IMR-90 (cell line): ENCODE data around the gene FAM110A. TPM values are rescaled to one million over a fixed set of nuclear protein-coding genes. Genes with fewer than 3 reads are reported as not detected.

Experiments used
- ATAC-seq: fragments of 200-7000 bp; cut with Tn5 transposase; 2 replicates; pipeline ENCODE4 v1.9.1; 2020; ENCODE audit warnings: low read depth, mild to moderate bottlenecking, moderate library complexity
- BruUV-seq: library from RNA; stranded (reverse); fragments of 400-500 nt; replicated peaks from 2 replicates; lab custom pipeline; 2021; lab: Mats Ljungman, UMichigan
- CTCF ChIA-PET: fragments of 300-600 bp; formaldehyde crosslinking; extraction: SDS; loops from one replicate; lab custom pipeline; 2021; ENCODE audit warnings: antibody characterized with exemption; lab: Yijun Ruan, JAX
- POLR2A ChIA-PET: fragments of 300-600 bp; sonication (Branson Sonifier 250); formaldehyde crosslinking; loops from one replicate; lab custom pipeline; 2022; ENCODE audit warnings: antibody characterized with exemption; ENCODE audit not compliant: unreplicated experiment; lab: Charles Lee
- DNase-seq: peaks from one replicate; pipeline ENCODE4 v3.0.0; 2013
- H2AFZ ChIP-seq: replicated peaks from 2 replicates; pipeline ENCODE3; 2013; ENCODE audit warnings: low read length, mild to moderate bottlenecking; ENCODE audit not compliant: poor library complexity
- H2AK5ac ChIP-seq: 2 replicates; pipeline ENCODE4 v1.6.1; 2013; ENCODE audit warnings: low read depth, low read length, inconsistent platforms
- H2AK9ac ChIP-seq: replicated peaks from 2 replicates; pipeline ENCODE3; 2013; ENCODE audit warnings: mild to moderate bottlenecking, low read depth, low read length, moderate library complexity; ENCODE audit not compliant: poor library complexity
- H2BK120ac ChIP-seq: 2 replicates; pipeline ENCODE4 v1.6.1; 2013; ENCODE audit warnings: low read depth, low read length, inconsistent platforms
- H2BK15ac ChIP-seq: 3 replicates; pipeline ENCODE4 v1.6.1; 2013; ENCODE audit warnings: low read depth, low read length, inconsistent platforms
- H2BK20ac ChIP-seq: 2 replicates; pipeline ENCODE4 v1.6.1; 2013; ENCODE audit warnings: low read depth, mild to moderate bottlenecking, inconsistent platforms, low read length, moderate library complexity
- H2BK5ac ChIP-seq: 2 replicates; pipeline ENCODE4 v1.6.1; 2013; ENCODE audit warnings: mild to moderate bottlenecking, low read depth, low read length, inconsistent platforms; ENCODE audit not compliant: poor library complexity, severe bottlenecking
- H3K14ac ChIP-seq: replicated peaks from 2 replicates; pipeline ENCODE4 v1.6.1; 2013; ENCODE audit warnings: low read depth, low read length, inconsistent platforms
- H3K18ac ChIP-seq: 2 replicates; pipeline ENCODE4 v1.6.1; 2013; ENCODE audit warnings: low read depth, low read length, control low read depth
- H3K23ac ChIP-seq: 2 replicates; pipeline ENCODE4 v1.6.1; 2013; ENCODE audit warnings: low read depth, low read length, inconsistent platforms
- H3K27ac ChIP-seq: 2 replicates; pipeline ENCODE4 v1.5.1; 2013; ENCODE audit warnings: mild to moderate bottlenecking, control low read depth, low read length; ENCODE audit not compliant: insufficient read depth
- H3K27me3 ChIP-seq: 2 replicates; pipeline ENCODE4 v1.6.1; 2013; ENCODE audit warnings: low read length; ENCODE audit not compliant: control insufficient read depth, insufficient read depth
- H3K36me3 ChIP-seq: 2 replicates; pipeline ENCODE4 v1.6.1; 2013; ENCODE audit warnings: low read length, mixed read lengths; ENCODE audit not compliant: control insufficient read depth, insufficient read depth
- H3K4ac ChIP-seq: 2 replicates; pipeline ENCODE4 v1.6.1; 2013; ENCODE audit warnings: low read depth, low read length, inconsistent platforms
- H3K4me1 ChIP-seq: 2 replicates; pipeline ENCODE4 v1.6.1; 2013; ENCODE audit warnings: low read length, mixed read lengths; ENCODE audit not compliant: control insufficient read depth, insufficient read depth
- H3K4me2 ChIP-seq: 2 replicates; pipeline ENCODE4 v1.6.1; 2013; ENCODE audit warnings: low read depth, mild to moderate bottlenecking, control low read depth, low read length, moderate library complexity
- H3K4me3 ChIP-seq: 2 replicates; pipeline ENCODE4 v1.5.1; 2013; ENCODE audit warnings: low read depth, mild to moderate bottlenecking, control low read depth, low read length, moderate library complexity; ENCODE audit not compliant: insufficient read depth
- H3K56ac ChIP-seq: 2 replicates; pipeline ENCODE4 v1.6.1; 2013; ENCODE audit warnings: low read length, inconsistent platforms; ENCODE audit not compliant: insufficient read depth; ENCODE audit errors: extremely low read depth
- H3K79me1 ChIP-seq, 2 experiments: 2 replicates each; pipeline ENCODE4 v1.6.1; 2013; ENCODE audit warnings: low read length in 2 of 2, inconsistent platforms in 1 of 2, low read depth in 1 of 2
- H3K9ac ChIP-seq: 2 replicates; pipeline ENCODE4 v1.6.1; 2013; ENCODE audit warnings: low read depth, low read length, control low read depth
- H3K9me1 ChIP-seq: 2 replicates; pipeline ENCODE4 v1.6.1; 2013; ENCODE audit warnings: low read length, inconsistent platforms; ENCODE audit not compliant: insufficient read depth
- H3K9me3 ChIP-seq: 2 replicates; pipeline ENCODE4 v1.6.1; 2013; ENCODE audit warnings: low read length; ENCODE audit not compliant: control insufficient read depth, insufficient read depth
- H4K20me1 ChIP-seq: 2 replicates; pipeline ENCODE4 v1.6.1; 2013; ENCODE audit warnings: low read length, inconsistent platforms; ENCODE audit not compliant: insufficient read depth
- H4K5ac ChIP-seq: 2 replicates; pipeline ENCODE4 v1.6.1; 2013; ENCODE audit warnings: mild to moderate bottlenecking, low read depth, low read length, control low read depth
- H4K8ac ChIP-seq, 2 experiments: 2 replicates each; pipeline ENCODE4 v1.6.1; 2013; ENCODE audit warnings: low read depth in 2 of 2, low read length in 2 of 2, control low read depth in 1 of 2, inconsistent platforms in 1 of 2
- H4K91ac ChIP-seq: 2 replicates; pipeline ENCODE4 v1.6.1; 2013; ENCODE audit warnings: low read depth, low read length, inconsistent platforms; ENCODE audit not compliant: insufficient read depth
- FOS ChIP-seq: fragments of 150-350 bp; IDR thresholded peaks from 2 replicates; pipeline ENCODE4 v1.6.1; 2016; ENCODE audit warnings: low read depth, low read length
- NFE2L2 ChIP-seq: fragments of 150-350 bp; IDR thresholded peaks from 2 replicates; pipeline ENCODE4 v1.6.1; 2016; ENCODE audit warnings: low read depth, mild to moderate bottlenecking, low read length
- RCOR1 ChIP-seq: IDR thresholded peaks from 2 replicates; pipeline ENCODE4 v1.6.1; 2012; ENCODE audit warnings: mild to moderate bottlenecking, low read length, improper control_type of control experiment; ENCODE audit not compliant: insufficient replicate concordance
- SMC3 ChIP-seq: fragments of 150-350 bp; IDR thresholded peaks from 2 replicates; pipeline ENCODE4 v1.6.1; 2016; ENCODE audit warnings: low read depth, mild to moderate bottlenecking, antibody characterized with exemption, low read length, moderate library complexity
- WGBS, 2 experiments: methylation state at CpG; one replicate each; pipeline versions ENCODE4 v1.1.5 to v1.1.7; 2013; ENCODE audit warnings: missing lambda C conversion rate in 2 of 2; ENCODE audit not compliant: insufficient read length in 1 of 2; ENCODE audit errors: extremely low coverage in 2 of 2; 5-methylcytosine and 5-hydroxymethylcytosine counted together
- dilution Hi-C: fragments of 300-500 bp; cut with HindIII; formaldehyde crosslinking; loops from one replicate; pipeline ENCODE4 v1.14.3; 2018; ENCODE audit warnings: low sequenced_read_pairs; ENCODE audit not compliant: unreplicated experiment
- in situ Hi-C: fragments of 300-500 bp; cut with MboI; formaldehyde crosslinking; loops from 3 replicates; pipeline ENCODE4 v1.14.3; 2019; ENCODE audit warnings: low sequenced_read_pairs, inconsistent platforms, mixed read lengths
- intact Hi-C: fragments of 100-400 bp; cut with micrococcal nuclease; formaldehyde crosslinking; loops from 2 replicates; pipeline ENCODE4 v1.10.0; 2022
- polyA plus RNA-seq, 3 experiments: library from polyadenylated mRNA; depleted of rRNA; stranded (reverse); fragments of >200 nt; gene quantifications; 2 replicates each; pipeline ENCODE4 v1.2.3, GENCODE V29; 2012; ENCODE audit warnings: low replicate concordance in 1 of 3
- total RNA-seq: library from RNA; depleted of rRNA; stranded (reverse); fragments of >200 nt; gene quantifications from 2 replicates; pipeline ENCODE4 v1.2.3, GENCODE V29; 2012

Gene FAM110A
- total and polyA plus RNA-seq, 2 of the 4 experiments (the other 2 are of a cell fraction): 0.36 to 3.6 TPM

- Histone ChIP-seq H2AFZ (no peak overlapping the region), H3K4ac (no peak overlapping the region), H2BK20ac (no peak overlapping the region), H3K79me1 (no peaks in the 10 kb centered on the region), H4K20me1 (no peaks in the 10 kb centered on the region), H3K9me1 (0 out of 2 replicates have a peak, but pooled peaks cover 2% of the 10 kb centered on the region), H2BK15ac (no peak overlapping the region), H3K9me3 (no peaks in the 10 kb centered on the region), H2AK9ac (no peak overlapping the region), H3K4me1 (no peaks in the 10 kb centered on the region), H2BK120ac (no peak overlapping the region), H3K27ac (no peak overlapping the region), H3K18ac (no peak overlapping the region), H3K4me3 (no peak overlapping the region), H2AK5ac (no peak overlapping the region), H3K14ac (no peak overlapping the region), H4K8ac (no peak overlapping the region), H3K27me3 (peaks cover 7% of the 10 kb centered on the region), H4K5ac (no peak overlapping the region), H3K9ac (no peak overlapping the region), H3K4me2 (no peak overlapping the region), H2BK5ac (no peak overlapping the region), H4K91ac (no peak overlapping the region), H3K56ac (no peak overlapping the region), H3K36me3 (no peaks in the 10 kb centered on the region), H3K23ac (no peak overlapping the region)
- in situ Hi-C loops (no loop called here), dilution Hi-C loops (no loop called here), intact Hi-C loops (no loop called here)
- ATAC-seq: no peak
- TF ChIP-seq NFE2L2: no peak
- no peak for TF ChIP-seq RCOR1
- TF ChIP-seq FOS: no peak
- no peak for TF ChIP-seq SMC3
- WGBS, 2 experiments: no CpG with 5 or more reads among the region's 4 CpGs
- no peak for DNase-seq
- POLR2A ChIA-PET: no interaction called here
- BruUV-seq: no TSS peak
- CTCF ChIA-PET: no interaction called here
Observed at GRCh38 chr20:875115-875514, 41.6 kb downstream of the FAM110A start.
